Gastroesophageal sphincter (tissue), 4 donors: ENCODE results near the gene ARID1A. TPM values are rescaled to one million over a fixed set of nuclear protein-coding genes. Genes with fewer than 3 reads are reported as not detected.

Source experiments
- ATAC-seq: fragments of 150-250 bp; one replicate; pipeline ENCODE4 v1.9.1; 2016; ENCODE audit warnings: mild to moderate bottlenecking, moderate library complexity
- H3K27ac ChIP-seq, 4 donors: fragments of 200-600 bp; sonication (generic) in 3 of 4; 1 replicate in 3 of 4; 2 replicates in 1 of 4; pipeline ENCODE4 v1.5.1; 2016 to 2019
- H3K27me3 ChIP-seq: fragments of 200-600 bp; sonication (generic); one replicate; pipeline ENCODE4 v1.5.1; 2019
- H3K36me3 ChIP-seq, 2 donors: fragments of 200-600 bp; sonication (generic); one replicate each; pipeline ENCODE4 v1.5.1; 2019; ENCODE audit warnings: control low read depth in 1 of 2
- H3K4me1 ChIP-seq, 3 donors: fragments of 200-600 bp; sonication (generic); 1 replicate in 2 of 3; 2 replicates in 1 of 3; pipeline ENCODE4 v1.5.1; 2016 to 2019; ENCODE audit warnings: control low read depth in 2 of 3
- H3K4me3 ChIP-seq, 2 donors: fragments of 200-600 bp; sonication (generic); one replicate each; pipeline ENCODE4 v1.5.1; 2019; ENCODE audit warnings: mild to moderate bottlenecking in 1 of 2, moderate library complexity in 1 of 2
- H3K9me3 ChIP-seq, 3 donors: fragments of 200-600 bp; sonication (generic); one replicate each; pipeline ENCODE4 v1.5.1; 2017 to 2019; ENCODE audit warnings: control low read depth in 2 of 3
- CTCF ChIP-seq, 4 experiments: fragments of 200-600 bp in 2 of 4; fragments of 450-650 bp in 2 of 4; sonication (generic) in 1 of 4; IDR thresholded peaks; one replicate each; pipeline ENCODE4 v1.5.1; 2017 to 2019; ENCODE audit warnings: antibody characterized with exemption in 4 of 4, mild to moderate bottlenecking in 2 of 4, moderate library complexity in 2 of 4
- EP300 ChIP-seq: sonication (generic); formaldehyde crosslinking; IDR thresholded peaks from one replicate; pipeline ENCODE4 v1.6.1; 2017; ENCODE audit warnings: antibody characterized with exemption, mild to moderate bottlenecking
- POLR2A ChIP-seq, 2 donors: fragments of 450-650 bp; IDR thresholded peaks; one replicate each; pipeline ENCODE4 v1.6.1; 2017; ENCODE audit warnings: antibody characterized with exemption in 2 of 2, mild to moderate bottlenecking in 2 of 2, moderate library complexity in 1 of 2
- POLR2AphosphoS5 ChIP-seq: sonication (generic); formaldehyde crosslinking; IDR thresholded peaks from one replicate; pipeline ENCODE4 v1.6.1; 2017; ENCODE audit warnings: antibody characterized with exemption
- WGBS, 2 donors: methylation state at CpG; one replicate each; pipeline ENCODE4 v1.1.5; 2018; ENCODE audit warnings: low coverage in 1 of 2; 5-methylcytosine and 5-hydroxymethylcytosine counted together
- small RNA-seq, 4 donors: library from RNA; depleted of rRNA; stranded (forward); fragments of <200 nt; gene quantifications; one replicate each; pipeline ENCODE3, GENCODE V24; 2016
- total RNA-seq, 4 donors: library from RNA; depleted of rRNA; stranded (reverse); fragments of >200 nt; gene quantifications; one replicate each; pipeline ENCODE4 v1.1.0, GENCODE V29; 2016

Gene ARID1A
- total RNA-seq, 4 donors from 2014 or later, result 28.2 to 64.2 (median 42.6) TPM

- no peak for ATAC-seq
- peak overlapping the region in 3 of 4 donors; percentile 81 to 84 (median 83) for H3K27ac ChIP-seq
- WGBS, 2 donors, result 19 to 32% methylated on average over 7 to 11 of the region's 11 CpGs
- peaks cover 0 to 41% (median 15%) of the 10 kb centered on the region in 3 donors for H3K4me1 ChIP-seq
- no peaks in the 10 kb centered on the region for H3K9me3 ChIP-seq
- no peak for TF ChIP-seq POLR2AphosphoS5
- TF ChIP-seq CTCF (IDR thresholded peaks at IDR 0.05), result no peak
- TF ChIP-seq EP300, result no peak
- no peak for TF ChIP-seq POLR2A (IDR thresholded peaks at IDR 0.05)
- peaks cover 0 to 13% of the 10 kb centered on the region in 2 donors for H3K36me3 ChIP-seq
- peak overlapping the region; percentile 77 to 90 for H3K4me3 ChIP-seq
- H3K27me3 ChIP-seq, result no peaks in the 10 kb centered on the region
Measured at GRCh38 chr1:26827663-26828062, 131.8 kb downstream of the ARID1A start.

- H3K36me3 ChIP-seq, result peaks cover 0 to 22% of the 10 kb centered on the region in 2 donors
- 20 to 63% methylated on average over 1 of the region's 4 CpGs for WGBS, 2 donors
- peak overlapping the region in 3 of 4 donors; percentile 81 to 84 (median 83) for H3K27ac ChIP-seq
- no peak for ATAC-seq
- TF ChIP-seq CTCF (IDR thresholded peaks at IDR 0.05) (no peak), POLR2A (IDR thresholded peaks at IDR 0.05) (no peak), POLR2AphosphoS5 (no peak), EP300 (no peak)
- no peaks in the 10 kb centered on the region for H3K9me3 ChIP-seq
- H3K4me3 ChIP-seq, result peak overlapping the region in 1 of 2 donors; percentile 90
- H3K27me3 ChIP-seq, result no peaks in the 10 kb centered on the region
- peaks cover 0 to 41% (median 15%) of the 10 kb centered on the region in 3 donors for H3K4me1 ChIP-seq
Measured at GRCh38 chr1:26828411-26828991, 132.7 kb downstream of the ARID1A start.

- Histone ChIP-seq H3K27ac (peak overlapping the region in 1 of 4 donors; percentile 81), H3K9me3 (no peaks in the 10 kb centered on the region), H3K4me1 (peaks cover 0 to 41% (median 15%) of the 10 kb centered on the region in 3 donors), H3K4me3 (no peak overlapping the region), H3K27me3 (no peaks in the 10 kb centered on the region), H3K36me3 (peaks cover 0 to 30% of the 10 kb centered on the region in 2 donors)
- no peak for ATAC-seq
- 78 to 81% methylated on average over 6 of the region's 6 CpGs for WGBS, 2 donors
- TF ChIP-seq CTCF (IDR thresholded peaks at IDR 0.05) (no peak), POLR2AphosphoS5 (no peak), POLR2A (IDR thresholded peaks at IDR 0.05) (no peak), EP300 (no peak)
Measured at GRCh38 chr1:26829184-26829911, 133.5 kb downstream of the ARID1A start.

- no peaks in the 10 kb centered on the region for H3K27me3 ChIP-seq
- no peak overlapping the region for H3K27ac ChIP-seq
- TF ChIP-seq POLR2A (IDR thresholded peaks at IDR 0.05) (no peak), POLR2AphosphoS5 (no peak), CTCF (IDR thresholded peaks at IDR 0.05) (no peak), EP300 (no peak)
- no peak for ATAC-seq
- no peaks in the 10 kb centered on the region for H3K9me3 ChIP-seq
- H3K36me3 ChIP-seq, result peaks cover 0 to 47% of the 10 kb centered on the region in 2 donors
- H3K4me3 ChIP-seq, result no peak overlapping the region
- 83 to 84% methylated on average over 1 to 2 of the region's 3 CpGs for WGBS, 2 donors
- H3K4me1 ChIP-seq, result peaks cover 0 to 36% (median 15%) of the 10 kb centered on the region in 3 donors
Measured at GRCh38 chr1:26831059-26831458, 135.2 kb downstream of the ARID1A start.

Small RNA genes within 50 kb of the gene (small RNA-seq; reads per million reads assigned to genes)
- gene AL627082.1, result 0 reads per million in 4 donors
- 0 reads per million in 4 donors for gene RN7SL165P

Other genes with a start within 250 kb of the ARID1A start
- gene HMGN2, start 223.6 kb upstream of the ARID1A start, total RNA-seq, result 100 to 1,000 TPM; 128 to 288 (median 252) TPM
- gene RPS6KA1, start 166.3 kb upstream of the ARID1A start, total RNA-seq, result 1 to 10 TPM; 3.5 to 8.5 (median 6.2) TPM
- 10 to 100 TPM; 13.7 to 30.0 (median 15.5) TPM for gene PIGV, start 91.9 kb downstream of the ARID1A start, total RNA-seq
- 10 to 100 TPM; 10.5 to 36.9 (median 17.1) TPM for gene ZDHHC18, start 130.7 kb downstream of the ARID1A start, total RNA-seq
- gene SFN, start 167.1 kb downstream of the ARID1A start, total RNA-seq, result 10 to 100 TPM in 2 of 4 donors, 1 to 10 TPM in 1, under 1 TPM in 1; 0.81 to 51.6 (median 6.9) TPM
- 10 to 100 TPM; 10.4 to 17.3 (median 12.8) TPM for gene GPN2, start 194.3 kb downstream of the ARID1A start, total RNA-seq
- 10 to 100 TPM in 3 of 4 donors, 1 to 10 TPM in 1; 5.1 to 21.6 (median 14.4) TPM for gene GPATCH3, start 204.5 kb downstream of the ARID1A start, total RNA-seq
- not detected for gene NR0B2, start 218.0 kb downstream of the ARID1A start, total RNA-seq
- gene NUDC, start 225.7 kb downstream of the ARID1A start, total RNA-seq, result 10 to 100 TPM; 64.8 to 94.5 (median 68.1) TPM